ENCODE measurements around the gene CLEC2L.

Gene CLEC2L

DNA sequence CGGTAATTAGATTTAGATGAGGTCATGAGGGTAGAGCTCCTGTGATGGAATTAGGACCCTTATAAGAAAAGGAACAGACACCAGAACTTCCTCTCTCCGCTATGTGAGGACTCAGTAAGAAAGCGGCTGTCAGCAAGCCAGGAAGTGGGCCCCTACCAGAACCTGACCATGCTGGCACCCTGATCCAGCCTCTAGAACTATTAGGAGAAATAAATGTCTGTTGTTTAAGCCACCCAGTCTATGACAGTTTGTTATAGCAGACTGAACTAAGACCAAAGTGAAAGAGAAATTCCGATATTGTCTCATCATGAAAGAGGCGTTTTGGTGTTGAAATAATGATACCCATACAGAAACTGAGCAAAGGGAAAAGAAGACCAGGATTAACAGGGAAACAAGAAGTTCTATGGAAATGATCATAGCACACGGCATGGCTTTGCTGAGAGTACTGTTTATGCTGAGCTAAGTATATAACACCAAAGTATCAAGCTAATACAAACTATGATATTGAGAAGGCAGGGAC lies 9.2 kb downstream of the CLEC2L start:
- TF ChIP-seq TOX (CRISPR knock-in tag; IDR thresholded peaks at IDR 0.05; ENCODE audit: borderline replicate concordance) (no peak), SNAI2 (CRISPR knock-in tag; IDR thresholded peaks at IDR 0.05) (no peak)
- TF ChIP-seq, protein P1, sequence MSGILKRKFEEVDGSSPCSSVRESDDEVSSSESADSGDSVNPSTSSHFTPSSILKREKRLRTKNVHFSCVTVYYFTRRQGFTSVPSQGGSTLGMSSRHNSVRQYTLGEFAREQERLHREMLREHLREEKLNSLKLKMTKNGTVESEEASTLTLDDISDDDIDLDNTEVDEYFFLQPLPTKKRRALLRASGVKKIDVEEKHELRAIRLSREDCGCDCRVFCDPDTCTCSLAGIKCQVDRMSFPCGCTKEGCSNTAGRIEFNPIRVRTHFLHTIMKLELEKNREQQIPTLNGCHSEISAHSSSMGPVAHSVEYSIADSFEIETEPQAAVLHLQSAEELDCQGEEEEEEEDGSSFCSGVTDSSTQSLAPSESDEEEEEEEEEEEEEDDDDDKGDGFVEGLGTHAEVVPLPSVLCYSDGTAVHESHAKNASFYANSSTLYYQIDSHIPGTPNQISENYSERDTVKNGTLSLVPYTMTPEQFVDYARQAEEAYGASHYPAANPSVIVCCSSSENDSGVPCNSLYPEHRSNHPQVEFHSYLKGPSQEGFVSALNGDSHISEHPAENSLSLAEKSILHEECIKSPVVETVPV (CRISPR knock-in tag; IDR thresholded peaks at IDR 0.05): no peak
- ATAC-seq: no peak

DNA sequence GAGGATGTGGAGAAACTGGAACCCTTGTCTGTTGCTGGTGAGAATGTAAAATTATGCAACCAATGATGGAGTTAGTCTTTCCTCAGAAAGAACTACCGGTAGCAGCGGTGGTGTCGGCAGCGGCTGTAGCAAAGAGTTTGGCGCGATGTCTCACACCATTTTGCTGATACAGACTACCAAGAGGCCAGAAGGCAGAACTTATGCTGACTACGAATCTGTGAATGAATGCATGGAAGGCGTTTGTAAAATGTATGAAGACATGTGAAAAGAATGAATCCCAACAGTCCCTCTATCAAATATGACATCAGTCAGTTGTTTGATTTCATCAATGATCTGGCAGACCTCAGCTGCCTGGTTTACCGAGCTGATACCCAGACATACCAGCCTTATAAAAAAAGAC lies 10.6 kb downstream of the CLEC2L start:
- ATAC-seq: no peak
- no peak for TF ChIP-seq ZFP3 (CRISPR knock-in tag; IDR thresholded peaks at IDR 0.05)
- no peak for TF ChIP-seq BACH2 (CRISPR knock-in tag; IDR thresholded peaks at IDR 0.05; ENCODE audit: borderline replicate concordance)

DNA sequence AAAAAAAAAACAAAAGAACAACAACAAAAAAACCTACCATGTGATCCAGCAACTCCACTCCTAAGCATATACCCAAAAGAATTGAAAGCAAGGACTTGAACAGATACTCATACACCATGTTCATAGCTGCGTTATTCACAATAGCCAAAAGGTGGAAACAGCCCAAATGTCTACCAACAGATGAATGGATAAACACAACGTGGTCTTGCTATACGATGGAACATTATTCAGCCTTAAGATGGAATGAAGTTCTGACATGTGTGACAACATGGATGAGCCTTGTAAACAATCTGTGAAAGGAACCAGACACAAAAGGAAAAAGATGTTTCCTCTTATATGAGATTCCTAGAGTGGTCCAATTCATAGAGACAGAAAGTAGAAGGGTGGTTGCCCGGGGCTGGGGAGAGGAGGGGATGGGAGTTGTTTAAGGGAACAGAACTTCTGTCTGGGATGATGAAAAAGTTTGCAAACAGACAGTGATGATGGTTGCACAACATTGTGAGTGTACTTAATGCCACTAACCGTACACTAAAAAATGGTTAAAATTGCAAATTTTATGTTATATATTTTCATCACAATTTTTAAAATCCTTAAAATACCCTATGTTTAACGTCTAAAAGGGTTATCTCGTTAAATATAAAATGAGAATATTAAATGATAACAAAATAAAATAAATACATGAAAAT lies 11.6 kb downstream of the CLEC2L start:
- ATAC-seq: no peak
- TF ChIP-seq ARNTL (CRISPR knock-in tag; IDR thresholded peaks at IDR 0.05; ENCODE audit: borderline replicate concordance, low read depth) (no peak), BACH2 (CRISPR knock-in tag; IDR thresholded peaks at IDR 0.05; ENCODE audit: borderline replicate concordance) (no peak), ESRRG (CRISPR knock-in tag; IDR thresholded peaks at IDR 0.05) (no peak), TCF4 (CRISPR knock-in tag; IDR thresholded peaks at IDR 0.05; ENCODE audit: borderline replicate concordance) (no peak), ZNF565 (CRISPR knock-in tag; conservative IDR thresholded peaks at IDR 0.05; ENCODE audit: low read depth) (no peak), SNAI2 (CRISPR knock-in tag; IDR thresholded peaks at IDR 0.05) (no peak), RARB (CRISPR knock-in tag; IDR thresholded peaks at IDR 0.05) (no peak), ISL1 (CRISPR knock-in tag; IDR thresholded peaks at IDR 0.05) (no peak), GLIS3 (CRISPR knock-in tag; IDR thresholded peaks at IDR 0.05) (no peak), ZFP3 (CRISPR knock-in tag; IDR thresholded peaks at IDR 0.05) (no peak), ZC3H10 (CRISPR knock-in tag; IDR thresholded peaks at IDR 0.05) (no peak), ZFP30 (CRISPR knock-in tag; IDR thresholded peaks at IDR 0.05) (no peak), TOX (CRISPR knock-in tag; IDR thresholded peaks at IDR 0.05; ENCODE audit: borderline replicate concordance) (no peak), ZNF70 (CRISPR knock-in tag; IDR thresholded peaks at IDR 0.05) (no peak)
- TF ChIP-seq, protein P2, sequence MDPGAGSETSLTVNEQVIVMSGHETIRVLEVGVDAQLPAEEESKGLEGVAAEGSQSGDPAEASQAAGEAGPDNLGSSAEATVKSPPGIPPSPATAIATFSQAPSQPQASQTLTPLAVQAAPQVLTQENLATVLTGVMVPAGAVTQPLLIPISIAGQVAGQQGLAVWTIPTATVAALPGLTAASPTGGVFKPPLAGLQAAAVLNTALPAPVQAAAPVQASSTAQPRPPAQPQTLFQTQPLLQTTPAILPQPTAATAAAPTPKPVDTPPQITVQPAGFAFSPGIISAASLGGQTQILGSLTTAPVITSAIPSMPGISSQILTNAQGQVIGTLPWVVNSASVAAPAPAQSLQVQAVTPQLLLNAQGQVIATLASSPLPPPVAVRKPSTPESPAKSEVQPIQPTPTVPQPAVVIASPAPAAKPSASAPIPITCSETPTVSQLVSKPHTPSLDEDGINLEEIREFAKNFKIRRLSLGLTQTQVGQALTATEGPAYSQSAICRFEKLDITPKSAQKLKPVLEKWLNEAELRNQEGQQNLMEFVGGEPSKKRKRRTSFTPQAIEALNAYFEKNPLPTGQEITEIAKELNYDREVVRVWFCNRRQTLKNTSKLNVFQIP (CRISPR knock-in tag; IDR thresholded peaks at IDR 0.05; ENCODE audit: borderline replicate concordance, low read depth): no peak
- TF ChIP-seq, protein P3, sequence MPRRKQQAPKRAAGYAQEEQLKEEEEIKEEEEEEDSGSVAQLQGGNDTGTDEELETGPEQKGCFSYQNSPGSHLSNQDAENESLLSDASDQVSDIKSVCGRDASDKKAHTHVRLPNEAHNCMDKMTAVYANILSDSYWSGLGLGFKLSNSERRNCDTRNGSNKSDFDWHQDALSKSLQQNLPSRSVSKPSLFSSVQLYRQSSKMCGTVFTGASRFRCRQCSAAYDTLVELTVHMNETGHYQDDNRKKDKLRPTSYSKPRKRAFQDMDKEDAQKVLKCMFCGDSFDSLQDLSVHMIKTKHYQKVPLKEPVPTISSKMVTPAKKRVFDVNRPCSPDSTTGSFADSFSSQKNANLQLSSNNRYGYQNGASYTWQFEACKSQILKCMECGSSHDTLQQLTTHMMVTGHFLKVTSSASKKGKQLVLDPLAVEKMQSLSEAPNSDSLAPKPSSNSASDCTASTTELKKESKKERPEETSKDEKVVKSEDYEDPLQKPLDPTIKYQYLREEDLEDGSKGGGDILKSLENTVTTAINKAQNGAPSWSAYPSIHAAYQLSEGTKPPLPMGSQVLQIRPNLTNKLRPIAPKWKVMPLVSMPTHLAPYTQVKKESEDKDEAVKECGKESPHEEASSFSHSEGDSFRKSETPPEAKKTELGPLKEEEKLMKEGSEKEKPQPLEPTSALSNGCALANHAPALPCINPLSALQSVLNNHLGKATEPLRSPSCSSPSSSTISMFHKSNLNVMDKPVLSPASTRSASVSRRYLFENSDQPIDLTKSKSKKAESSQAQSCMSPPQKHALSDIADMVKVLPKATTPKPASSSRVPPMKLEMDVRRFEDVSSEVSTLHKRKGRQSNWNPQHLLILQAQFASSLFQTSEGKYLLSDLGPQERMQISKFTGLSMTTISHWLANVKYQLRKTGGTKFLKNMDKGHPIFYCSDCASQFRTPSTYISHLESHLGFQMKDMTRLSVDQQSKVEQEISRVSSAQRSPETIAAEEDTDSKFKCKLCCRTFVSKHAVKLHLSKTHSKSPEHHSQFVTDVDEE (CRISPR knock-in tag; IDR thresholded peaks at IDR 0.05): no peak

DNA sequence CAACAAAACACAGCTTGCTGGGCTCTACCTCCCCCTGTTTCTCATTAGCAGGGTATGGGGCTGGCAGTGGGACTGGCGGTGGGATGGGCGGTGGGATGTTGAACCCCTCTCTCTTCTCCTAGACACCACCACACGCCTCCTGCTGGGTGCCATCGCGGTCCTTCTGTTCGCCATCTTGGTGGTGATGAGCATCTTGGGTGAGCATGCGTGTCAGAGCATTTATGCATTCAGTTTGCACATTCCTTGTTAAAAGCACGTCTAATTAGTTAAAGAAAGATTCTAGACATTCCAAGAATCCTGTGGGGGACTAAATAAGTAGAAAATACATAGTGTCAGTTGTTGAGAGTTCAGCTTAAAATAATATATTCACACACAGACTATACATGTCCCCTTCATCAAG lies 12.7 kb downstream of the CLEC2L start:
- no peak for ATAC-seq
- no peak for TF ChIP-seq SNAI2 (CRISPR knock-in tag; IDR thresholded peaks at IDR 0.05)
- TF ChIP-seq RARB (CRISPR knock-in tag; IDR thresholded peaks at IDR 0.05): no peak
- TF ChIP-seq, protein P3 (CRISPR knock-in tag; IDR thresholded peaks at IDR 0.05): no peak
- TF ChIP-seq, protein P2 (CRISPR knock-in tag; IDR thresholded peaks at IDR 0.05; ENCODE audit: borderline replicate concordance, low read depth): no peak
- no peak for TF ChIP-seq ZC3H10 (CRISPR knock-in tag; IDR thresholded peaks at IDR 0.05)
- TF ChIP-seq TCF4 (CRISPR knock-in tag; IDR thresholded peaks at IDR 0.05; ENCODE audit: borderline replicate concordance): no peak
- TF ChIP-seq PPARA (CRISPR knock-in tag; IDR thresholded peaks at IDR 0.05; ENCODE audit: borderline replicate concordance): no peak
- TF ChIP-seq, protein P4, sequence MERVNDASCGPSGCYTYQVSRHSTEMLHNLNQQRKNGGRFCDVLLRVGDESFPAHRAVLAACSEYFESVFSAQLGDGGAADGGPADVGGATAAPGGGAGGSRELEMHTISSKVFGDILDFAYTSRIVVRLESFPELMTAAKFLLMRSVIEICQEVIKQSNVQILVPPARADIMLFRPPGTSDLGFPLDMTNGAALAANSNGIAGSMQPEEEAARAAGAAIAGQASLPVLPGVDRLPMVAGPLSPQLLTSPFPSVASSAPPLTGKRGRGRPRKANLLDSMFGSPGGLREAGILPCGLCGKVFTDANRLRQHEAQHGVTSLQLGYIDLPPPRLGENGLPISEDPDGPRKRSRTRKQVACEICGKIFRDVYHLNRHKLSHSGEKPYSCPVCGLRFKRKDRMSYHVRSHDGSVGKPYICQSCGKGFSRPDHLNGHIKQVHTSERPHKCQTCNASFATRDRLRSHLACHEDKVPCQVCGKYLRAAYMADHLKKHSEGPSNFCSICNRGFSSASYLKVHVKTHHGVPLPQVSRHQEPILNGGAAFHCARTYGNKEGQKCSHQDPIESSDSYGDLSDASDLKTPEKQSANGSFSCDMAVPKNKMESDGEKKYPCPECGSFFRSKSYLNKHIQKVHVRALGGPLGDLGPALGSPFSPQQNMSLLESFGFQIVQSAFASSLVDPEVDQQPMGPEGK (CRISPR knock-in tag; IDR thresholded peaks at IDR 0.05; ENCODE audit: borderline replicate concordance): no peak
- no peak for TF ChIP-seq ZNF70 (CRISPR knock-in tag; IDR thresholded peaks at IDR 0.05)
- TF ChIP-seq ISL1 (CRISPR knock-in tag; IDR thresholded peaks at IDR 0.05): no peak
- TF ChIP-seq, protein P1 (CRISPR knock-in tag; IDR thresholded peaks at IDR 0.05): no peak
- no peak for TF ChIP-seq ZFP3 (CRISPR knock-in tag; IDR thresholded peaks at IDR 0.05)
- no peak for TF ChIP-seq BACH2 (CRISPR knock-in tag; IDR thresholded peaks at IDR 0.05; ENCODE audit: borderline replicate concordance)
- no peak for TF ChIP-seq TOX (CRISPR knock-in tag; IDR thresholded peaks at IDR 0.05; ENCODE audit: borderline replicate concordance)
